Fibroblast of skin of back (primary cell): ENCODE measurements around the gene GJB5. TPM values are rescaled to one million over a fixed set of nuclear protein-coding genes. Genes with fewer than 3 reads are reported as not detected.
"Not testable (repeated sequence)": the region's sequence is repeated elsewhere in the genome, so short reads cannot be mapped to it uniquely, and the experiment has no call there.

Experiments
- DNase-seq: peaks from one replicate; pipeline ENCODE4 v3.0.0-alpha.2; 2013
- polyA plus RNA-seq, 2 experiments: library from polyadenylated mRNA; unstranded; fragments of 120-200 nt; gene quantifications; one replicate each; pipeline ENCODE4 v1.2.1, GENCODE V29; 2013; ENCODE audit not compliant: insufficient read length in 2 of 2

Gene GJB5
- polyA plus RNA-seq (2013, experiment 1 of 2; ENCODE audit: insufficient read length) = not detected
- polyA plus RNA-seq (2013, experiment 2 of 2; ENCODE audit: insufficient read length) = not detected

- no peak for DNase-seq
Observed at GRCh38 chr1:34754964-34755637, at the start of gene GJB5. Gene GJB5, plus strand, starts transcription at chr1:34755047. Its CDS starts 2,284 bp downstream, at chr1:34757331.

DNA sequence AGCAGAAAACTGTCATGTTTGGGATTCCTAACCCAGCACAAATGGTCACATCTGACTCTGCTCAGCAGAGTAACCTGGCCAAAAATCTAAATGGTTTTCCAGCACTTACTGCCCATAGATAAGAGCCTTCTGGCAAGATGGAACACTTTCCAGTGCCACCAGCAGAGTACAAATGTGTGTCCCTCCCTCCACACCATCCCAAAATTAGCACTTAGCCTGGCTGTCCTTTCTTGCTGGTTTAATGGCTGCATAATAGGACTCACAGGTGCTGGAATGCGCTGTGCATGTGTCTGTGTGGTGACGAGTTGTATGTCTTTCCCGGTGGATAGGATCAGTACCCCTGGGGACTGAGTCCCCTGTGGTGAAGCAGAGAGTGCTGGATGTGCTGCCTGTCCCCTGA lies 49.8 kb upstream of the GJB5 start:
- DNase-seq = no peak

DNA sequence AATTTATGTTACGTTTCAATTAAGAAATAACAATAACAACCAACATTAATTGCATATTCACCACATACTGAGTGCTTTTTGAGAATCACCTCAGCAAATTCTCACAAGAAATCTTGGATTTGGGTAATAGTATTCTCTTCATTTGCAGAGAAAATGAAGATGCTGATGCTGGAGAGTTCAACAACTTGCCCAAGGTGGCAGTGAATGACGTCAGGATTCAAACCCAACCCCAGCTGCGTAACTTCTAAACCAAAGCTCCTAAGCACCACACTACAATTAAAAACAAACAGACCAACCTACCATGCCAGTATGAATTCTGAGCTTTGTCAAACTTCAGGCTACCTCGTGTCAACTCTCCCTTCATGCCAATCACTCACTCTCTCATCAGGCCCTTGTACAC lies 46.7 kb upstream of the GJB5 start:
- DNase-seq = no peak

DNA sequence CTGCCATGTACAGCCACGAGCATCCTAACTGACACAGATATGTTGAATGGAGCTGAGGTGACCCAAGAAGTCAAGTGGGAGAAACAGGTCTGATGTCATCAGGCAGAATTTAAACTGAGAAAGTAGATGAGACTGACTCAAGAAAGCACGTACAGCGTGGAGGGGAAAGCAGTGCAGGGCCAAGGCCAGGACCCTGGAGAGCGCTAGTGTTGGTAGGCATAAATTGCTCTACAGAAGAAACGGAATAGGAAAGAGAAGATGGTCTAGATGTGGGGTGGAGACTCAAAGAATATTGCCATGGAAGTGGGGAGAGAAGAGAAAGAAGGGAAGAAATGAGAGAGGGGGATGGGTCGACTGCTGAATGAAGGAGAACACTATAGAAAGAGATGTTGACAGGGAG lies 45.3 kb upstream of the GJB5 start:
- DNase-seq = no peak

GRCh38 chr1:34710812-34711211 lies 44.0 kb upstream of the GJB5 start:
- no peak for DNase-seq

DNA sequence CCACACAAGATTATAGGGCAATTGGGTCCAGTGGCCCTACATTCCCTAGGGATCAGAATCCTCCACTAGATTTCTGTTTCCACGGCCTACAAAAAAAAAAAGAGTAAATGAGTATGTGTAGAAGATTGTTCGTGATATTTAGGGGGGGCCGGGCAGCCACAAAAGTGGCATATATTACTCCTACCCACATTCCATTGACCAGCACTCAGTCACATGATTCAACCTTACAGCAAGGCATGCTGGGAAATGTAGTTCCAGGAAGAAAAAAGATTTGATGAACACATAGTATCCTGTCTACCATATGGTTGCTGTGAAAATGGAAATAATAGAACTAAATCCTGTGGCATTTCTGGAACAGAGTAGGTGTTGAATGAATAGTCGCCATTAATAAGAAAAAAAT lies 43.4 kb upstream of the GJB5 start:
- DNase-seq = no peak

GRCh38 chr1:34712007-34712688 lies 42.7 kb upstream of the GJB5 start:
- DNase-seq = no peak

DNA sequence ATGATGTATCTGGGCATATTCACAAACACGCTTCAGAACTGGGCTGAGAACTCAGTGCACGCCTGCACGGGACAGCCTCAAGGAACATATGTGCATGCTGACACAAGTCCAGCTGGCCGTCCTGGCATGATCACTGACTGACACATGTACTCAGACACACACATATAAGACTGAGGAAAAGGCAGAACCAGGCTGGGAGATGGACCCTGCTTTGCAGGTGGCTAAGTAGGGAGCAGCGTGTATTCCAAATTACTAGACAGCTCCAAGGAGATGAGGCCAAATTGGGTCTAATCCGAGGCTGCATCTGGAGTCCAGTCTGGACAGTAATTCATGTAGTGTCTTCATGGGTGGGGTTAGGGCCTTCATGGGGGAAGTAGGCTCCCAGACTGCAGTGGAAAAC lies 41.4 kb upstream of the GJB5 start:
- DNase-seq = no peak

DNA sequence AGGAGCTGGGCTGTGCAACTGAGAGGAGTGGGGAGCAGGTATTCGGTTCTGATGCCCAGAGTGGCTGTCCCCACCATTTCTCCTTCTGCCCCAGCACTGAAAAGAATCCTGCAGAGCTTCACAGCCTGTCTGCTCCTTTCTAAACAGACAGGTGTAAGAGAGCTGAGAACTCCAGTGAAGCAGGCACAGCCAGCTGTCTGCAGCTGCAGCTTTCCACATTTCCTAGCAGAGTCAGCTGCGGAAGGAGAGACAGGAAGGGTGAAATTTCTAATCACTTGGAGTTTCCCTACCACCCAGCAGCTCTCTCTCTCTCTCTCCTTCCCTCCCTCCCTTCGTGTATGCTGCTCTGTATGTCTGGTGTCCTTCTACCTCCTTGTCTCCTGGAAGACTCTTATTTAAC lies 40.5 kb upstream of the GJB5 start:
- no peak for DNase-seq

DNA sequence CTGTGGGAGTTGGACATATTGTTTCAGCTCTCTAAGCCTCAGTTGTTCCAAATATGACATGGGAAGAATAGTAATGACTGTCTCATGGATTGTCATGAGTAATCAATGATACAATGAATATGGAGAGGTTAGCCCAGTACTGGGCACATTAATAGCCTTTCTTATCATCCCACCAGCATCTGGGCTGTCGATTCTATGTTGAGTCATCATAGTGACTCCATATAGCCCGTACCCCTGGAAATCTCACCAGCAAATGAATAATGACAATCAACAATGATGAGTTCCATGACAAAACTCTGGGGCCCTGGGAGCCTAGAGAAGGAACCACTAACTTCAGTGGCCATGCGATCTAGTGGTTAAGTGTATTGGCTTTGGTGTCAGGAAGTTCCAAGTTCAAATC lies 39.7 kb upstream of the GJB5 start:
- DNase-seq = no peak

GRCh38 chr1:34721241-34721640 lies 33.6 kb upstream of the GJB5 start:
- no peak for DNase-seq

GRCh38 chr1:34721646-34722355 lies 33.0 kb upstream of the GJB5 start:
- DNase-seq = no peak

- DNase-seq = no peak
Observed at GRCh38 chr1:34726861-34727260, 28.0 kb upstream of the GJB5 start.

GRCh38 chr1:34730485-34730884 lies 24.4 kb upstream of the GJB5 start:
- no peak for DNase-seq

GRCh38 chr1:34732831-34733230 lies 22.0 kb upstream of the GJB5 start:
- not testable (repeated sequence) for DNase-seq

DNA sequence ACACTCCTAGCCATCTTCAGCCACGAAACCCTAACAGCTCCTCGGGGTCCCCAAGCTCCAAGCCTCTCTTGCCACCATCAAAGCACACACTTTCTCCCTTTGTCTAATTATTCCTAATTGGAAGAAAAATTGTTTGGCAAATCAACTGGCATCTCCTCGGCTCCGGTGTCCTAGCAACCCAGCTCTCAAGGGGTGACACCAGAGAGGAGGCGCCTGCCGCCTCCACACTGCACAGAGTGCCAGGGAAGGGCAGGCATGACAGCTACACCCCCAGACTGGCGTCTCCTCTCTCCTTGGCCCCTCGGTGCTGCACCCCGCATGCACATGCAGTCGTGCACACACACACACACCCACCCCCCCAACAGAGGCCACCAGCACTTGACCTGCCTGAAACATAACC lies 18.2 kb upstream of the GJB5 start:
- no peak for DNase-seq

- DNase-seq = not testable (repeated sequence)
Observed at GRCh38 chr1:34737236-34737635, 17.6 kb upstream of the GJB5 start.

DNA sequence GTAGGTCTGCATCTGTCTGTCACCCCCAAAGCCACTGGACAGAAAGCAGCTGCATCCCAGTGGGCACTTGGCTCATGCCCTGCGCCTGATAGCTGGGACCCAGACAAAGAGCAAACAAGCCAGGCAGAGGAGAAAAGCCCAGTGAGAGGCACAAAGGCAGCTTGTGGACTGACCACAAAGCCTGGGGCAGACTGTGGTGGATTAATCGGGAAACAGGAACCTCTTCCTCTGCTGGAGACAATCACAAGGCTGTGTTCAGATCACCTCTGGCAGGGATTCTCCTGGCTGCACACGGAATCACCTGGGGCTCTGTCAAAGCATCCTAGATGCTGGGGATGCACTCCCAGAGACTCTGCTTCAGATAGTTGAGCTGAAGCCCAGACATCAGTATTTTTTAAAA lies 15.2 kb upstream of the GJB5 start:
- DNase-seq = no peak

GRCh38 chr1:34740161-34740868 lies 14.5 kb upstream of the GJB5 start:
- no peak for DNase-seq

GRCh38 chr1:34742667-34743270 lies 12.1 kb upstream of the GJB5 start:
- DNase-seq = peak; percentile 54

DNA sequence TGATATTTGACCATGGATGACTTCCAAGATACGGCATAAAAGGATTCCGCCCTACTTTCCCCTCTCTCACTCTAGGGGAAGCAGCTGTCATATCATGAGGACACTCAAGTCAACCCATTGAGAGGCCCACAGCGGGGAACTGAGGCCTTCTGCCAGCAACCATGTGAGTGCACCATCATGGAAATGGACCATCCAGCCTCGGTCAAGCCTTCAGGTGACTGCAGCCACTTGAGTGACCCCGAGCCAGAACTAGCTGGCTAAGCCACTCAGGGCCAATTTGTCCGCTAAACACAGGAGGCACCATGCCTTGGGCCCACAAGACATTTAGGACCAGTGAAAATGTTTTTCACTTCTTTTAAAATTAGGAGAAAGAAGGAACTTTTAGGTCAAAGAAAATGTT lies 11.1 kb upstream of the GJB5 start:
- no peak for DNase-seq

DNA sequence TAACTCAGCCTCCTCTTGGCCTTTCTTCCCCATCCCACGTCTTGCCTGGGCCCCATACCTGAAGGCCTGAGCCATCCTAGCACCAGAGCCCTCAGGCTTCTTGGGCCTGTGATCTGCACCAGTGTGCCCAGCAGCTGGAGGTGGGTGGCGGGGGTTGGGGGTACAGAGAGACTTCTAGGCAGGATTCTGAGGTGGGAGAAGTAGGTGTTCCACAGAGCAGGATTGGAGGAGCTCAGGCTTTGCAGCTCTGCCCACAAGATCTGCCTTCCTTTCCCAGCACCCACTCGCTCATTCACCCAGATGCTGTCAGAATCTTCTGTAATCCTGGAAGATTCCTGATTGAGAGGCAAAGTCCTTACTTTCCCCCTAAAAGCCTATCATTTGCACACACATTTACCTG lies 10.0 kb upstream of the GJB5 start:
- no peak for DNase-seq

- no peak for DNase-seq
Observed at GRCh38 chr1:34745666-34746065, 9.2 kb upstream of the GJB5 start.
